Breast epithelium (tissue), 3 donors: ENCODE measurements around the gene PAIP2.

ENCODE experiments used
- CTCF ChIP-seq, 3 donors: fragments of 450-650 bp; IDR thresholded peaks; one replicate each; pipeline ENCODE4 v1.5.1; 2016 to 2017; ENCODE audit warnings: antibody characterized with exemption in 3 of 3, mild to moderate bottlenecking in 3 of 3, moderate library complexity in 3 of 3
- POLR2A ChIP-seq: fragments of 450-650 bp; IDR thresholded peaks from one replicate; pipeline ENCODE4 v1.6.1; 2016; ENCODE audit warnings: antibody characterized with exemption, mild to moderate bottlenecking, moderate library complexity
- POLR2AphosphoS5 ChIP-seq, 3 donors: sonication (generic); formaldehyde crosslinking; IDR thresholded peaks; one replicate each; pipeline ENCODE4 v1.6.1; 2017; ENCODE audit warnings: antibody characterized with exemption in 3 of 3

- TF ChIP-seq POLR2AphosphoS5 (IDR thresholded peaks at IDR 0.05) (no peak), CTCF (IDR thresholded peaks at IDR 0.05) (no peak), POLR2A (no peak)
Observed at GRCh38 chr5:139296862-139297326, 44.8 kb upstream of the PAIP2 start.
